Uterus (tissue), 4 donors: ENCODE data around the gene KIF17. TPM values are rescaled to one million over a fixed set of nuclear protein-coding genes. Genes with fewer than 3 reads are reported as not detected.

ENCODE experiments used
- DNase-seq, 2 donors: peaks; one replicate each; pipeline ENCODE4 v3.0.0-alpha.2; 2019 to 2020
- H3K27ac ChIP-seq, 2 donors: fragments of 200-600 bp; sonication (generic); 1 replicate in 1 of 2; 2 replicates in 1 of 2; pipeline ENCODE4 v1.5.1; 2016 to 2018
- H3K27me3 ChIP-seq, 2 donors: fragments of 200-600 bp; sonication (generic); one replicate each; pipeline ENCODE4 v1.5.1; 2018 to 2019; ENCODE audit warnings: control low read depth in 1 of 2
- H3K36me3 ChIP-seq, 2 donors: fragments of 200-600 bp; sonication (generic); one replicate each; pipeline ENCODE4 v1.5.1; 2019; ENCODE audit warnings: control low read depth in 1 of 2
- H3K4me1 ChIP-seq, 2 donors: fragments of 200-600 bp; sonication (generic); one replicate each; pipeline ENCODE4 v1.5.1; 2018 to 2019; ENCODE audit warnings: control low read depth in 1 of 2
- H3K4me3 ChIP-seq, 2 donors: fragments of 200-600 bp; sonication (generic); 1 replicate in 1 of 2; 2 replicates in 1 of 2; pipeline ENCODE4 v1.5.1; 2018 to 2019; ENCODE audit warnings: mild to moderate bottlenecking in 1 of 2
- H3K9me3 ChIP-seq, 2 donors: fragments of 200-600 bp; sonication (generic); one replicate each; pipeline ENCODE4 v1.5.1; 2019; ENCODE audit warnings: control low read depth in 1 of 2
- POLR2A ChIP-seq, 2 donors: fragments of 450-650 bp; IDR thresholded peaks; one replicate each; pipeline ENCODE4 v1.6.1; 2016; ENCODE audit warnings: antibody characterized with exemption in 2 of 2, mild to moderate bottlenecking in 1 of 2, moderate library complexity in 1 of 2
- intact Hi-C: fragments of 100-400 bp; cut with DNase I; formaldehyde crosslinking; loops from one replicate; pipeline ENCODE4 v1.15.1; 2023; ENCODE audit warnings: low total_unique reads
- total RNA-seq, 4 donors: library from RNA; depleted of rRNA in 3 of 4; stranded (reverse); fragments of >200 nt in 3 of 4; gene quantifications; one replicate each; pipeline versions ENCODE4 v1.1.0 to v1.2.4, GENCODE V29; 2014 to 2023
- TF ChIP-seq, protein P1 (sequence below), 4 experiments: fragments of 200-600 bp in 2 of 4; fragments of 450-650 bp in 2 of 4; sonication (generic) in 2 of 4; IDR thresholded peaks; one replicate each; pipeline ENCODE4 v1.5.1; 2016 to 2019; ENCODE audit warnings: antibody characterized with exemption in 4 of 4, mild to moderate bottlenecking in 2 of 4, moderate library complexity in 1 of 4
- donor health status: DM: yes; HTN: yes; CAD: no.

The KIF17 gene
- total RNA-seq, 4 donors from 2014 or later: 0.77 to 6.3 (median 4.9) TPM; not detected in 1

DNA sequence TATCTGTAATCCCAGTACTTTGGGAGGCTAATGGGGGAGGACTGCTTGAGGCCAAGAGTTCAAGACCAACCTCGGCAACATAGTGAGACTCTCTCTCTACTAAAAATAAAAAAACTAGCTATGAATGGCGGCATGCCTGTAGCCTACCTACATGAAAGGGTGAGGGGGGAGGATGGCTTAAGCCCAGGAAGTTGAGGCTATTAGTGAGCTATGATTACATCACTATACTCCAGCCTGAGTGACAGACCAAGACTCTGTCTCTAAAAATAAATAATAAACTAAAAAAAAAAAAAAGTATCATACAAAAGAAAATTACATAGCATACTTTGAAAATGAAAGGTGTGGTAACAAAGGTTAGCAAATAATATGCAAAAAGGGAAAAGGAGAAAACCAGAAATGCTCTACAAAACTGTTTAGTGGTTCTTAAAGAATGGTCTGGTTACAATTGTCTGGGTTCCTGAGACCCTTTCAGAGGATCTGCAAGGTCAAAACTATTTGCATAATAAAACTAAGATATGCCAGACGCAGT, 33.7 kb upstream of the KIF17 start:
- Histone ChIP-seq H3K4me1 (no peaks in the 10 kb centered on the region), H3K36me3 (no peaks in the 10 kb centered on the region), H3K9me3 (no peaks in the 10 kb centered on the region), H3K4me3 (no peak overlapping the region), H3K27ac (no peak overlapping the region), H3K27me3 (no peaks in the 10 kb centered on the region)
- intact Hi-C loops: no loop called here
- DNase-seq: no peak
- TF ChIP-seq POLR2A (IDR thresholded peaks at IDR 0.05): no peak
- TF ChIP-seq, protein P1, sequence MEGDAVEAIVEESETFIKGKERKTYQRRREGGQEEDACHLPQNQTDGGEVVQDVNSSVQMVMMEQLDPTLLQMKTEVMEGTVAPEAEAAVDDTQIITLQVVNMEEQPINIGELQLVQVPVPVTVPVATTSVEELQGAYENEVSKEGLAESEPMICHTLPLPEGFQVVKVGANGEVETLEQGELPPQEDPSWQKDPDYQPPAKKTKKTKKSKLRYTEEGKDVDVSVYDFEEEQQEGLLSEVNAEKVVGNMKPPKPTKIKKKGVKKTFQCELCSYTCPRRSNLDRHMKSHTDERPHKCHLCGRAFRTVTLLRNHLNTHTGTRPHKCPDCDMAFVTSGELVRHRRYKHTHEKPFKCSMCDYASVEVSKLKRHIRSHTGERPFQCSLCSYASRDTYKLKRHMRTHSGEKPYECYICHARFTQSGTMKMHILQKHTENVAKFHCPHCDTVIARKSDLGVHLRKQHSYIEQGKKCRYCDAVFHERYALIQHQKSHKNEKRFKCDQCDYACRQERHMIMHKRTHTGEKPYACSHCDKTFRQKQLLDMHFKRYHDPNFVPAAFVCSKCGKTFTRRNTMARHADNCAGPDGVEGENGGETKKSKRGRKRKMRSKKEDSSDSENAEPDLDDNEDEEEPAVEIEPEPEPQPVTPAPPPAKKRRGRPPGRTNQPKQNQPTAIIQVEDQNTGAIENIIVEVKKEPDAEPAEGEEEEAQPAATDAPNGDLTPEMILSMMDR (IDR thresholded peaks at IDR 0.05): no peak

DNA sequence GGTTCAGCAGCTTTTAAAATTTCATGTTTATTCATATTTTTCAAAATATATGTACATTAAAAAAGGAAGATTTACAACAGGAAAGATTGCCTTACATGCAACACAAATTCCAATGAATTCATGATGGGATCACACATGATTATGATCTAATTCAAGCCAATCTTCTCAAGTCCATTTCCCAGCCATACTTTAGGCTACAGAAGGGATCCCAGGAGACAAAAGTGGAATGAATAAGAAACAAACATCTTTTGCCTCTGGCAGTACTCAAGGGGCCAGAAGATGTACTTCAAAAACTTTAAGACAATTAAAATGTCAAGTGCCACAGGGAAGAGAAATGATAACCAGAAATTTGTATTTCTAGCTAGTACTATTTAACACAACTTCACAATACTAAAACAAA, 24.9 kb upstream of the KIF17 start:
- DNase-seq: no peak
- Histone ChIP-seq H3K27ac (no peak overlapping the region), H3K36me3 (no peaks in the 10 kb centered on the region), H3K4me3 (no peak overlapping the region), H3K9me3 (no peaks in the 10 kb centered on the region), H3K4me1 (no peaks in the 10 kb centered on the region), H3K27me3 (no peaks in the 10 kb centered on the region)
- intact Hi-C loops: no loop called here
- TF ChIP-seq, protein P1 (IDR thresholded peaks at IDR 0.05): no peak
- no peak for TF ChIP-seq POLR2A (IDR thresholded peaks at IDR 0.05)

DNA sequence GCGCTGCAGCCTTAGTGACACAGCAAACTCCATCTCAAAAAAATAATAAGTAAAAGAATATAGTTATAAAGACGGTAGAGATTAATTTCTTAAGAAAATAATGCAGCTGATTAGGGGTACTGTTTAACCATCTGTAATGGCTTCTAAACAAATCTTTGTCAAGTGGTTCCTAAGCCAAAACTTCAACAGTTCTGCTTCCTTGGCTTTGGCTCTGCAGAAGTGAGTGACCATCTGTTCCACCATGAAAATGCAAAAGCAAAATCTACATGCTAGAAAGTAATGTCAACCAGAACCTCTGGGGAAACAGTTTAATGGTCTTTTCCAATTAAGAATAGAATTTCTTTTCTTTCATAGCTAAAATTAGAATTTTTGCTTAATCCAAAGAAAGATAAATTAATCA, 23.0 kb upstream of the KIF17 start:
- Histone ChIP-seq H3K27ac (no peak overlapping the region), H3K9me3 (no peaks in the 10 kb centered on the region), H3K27me3 (no peaks in the 10 kb centered on the region), H3K4me3 (no peak overlapping the region), H3K4me1 (no peaks in the 10 kb centered on the region), H3K36me3 (no peaks in the 10 kb centered on the region)
- intact Hi-C loops: no loop called here
- DNase-seq: no peak
- TF ChIP-seq, protein P1 (IDR thresholded peaks at IDR 0.05): no peak
- TF ChIP-seq POLR2A (IDR thresholded peaks at IDR 0.05): no peak

DNA sequence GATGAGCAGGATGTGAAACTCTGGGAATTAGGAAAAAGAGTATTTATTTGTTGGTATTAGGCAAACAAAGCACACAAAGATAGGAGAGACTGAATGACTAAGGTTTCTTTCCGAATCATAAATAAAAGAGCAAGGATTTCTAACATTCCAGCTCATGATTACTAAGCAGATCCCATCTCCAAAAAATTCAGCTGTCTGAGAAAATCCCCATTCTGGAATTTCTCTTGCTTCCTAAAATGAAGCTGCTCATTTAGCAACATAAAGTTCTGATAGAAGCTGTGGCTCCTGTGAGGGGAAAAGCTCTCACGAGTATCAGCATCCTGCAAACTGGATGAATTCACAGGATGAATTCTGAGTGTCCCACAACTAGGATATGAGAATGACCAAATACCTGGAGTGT, 21.4 kb upstream of the KIF17 start:
- no peaks in the 10 kb centered on the region for H3K36me3 ChIP-seq
- intact Hi-C loops: no loop called here
- DNase-seq: no peak
- no peak overlapping the region for H3K4me3 ChIP-seq
- no peak for TF ChIP-seq POLR2A (IDR thresholded peaks at IDR 0.05)
- TF ChIP-seq, protein P1 (IDR thresholded peaks at IDR 0.05): no peak
- no peaks in the 10 kb centered on the region for H3K27me3 ChIP-seq
- no peaks in the 10 kb centered on the region for H3K9me3 ChIP-seq
- no peaks in the 10 kb centered on the region for H3K4me1 ChIP-seq
- no peak overlapping the region for H3K27ac ChIP-seq

DNA sequence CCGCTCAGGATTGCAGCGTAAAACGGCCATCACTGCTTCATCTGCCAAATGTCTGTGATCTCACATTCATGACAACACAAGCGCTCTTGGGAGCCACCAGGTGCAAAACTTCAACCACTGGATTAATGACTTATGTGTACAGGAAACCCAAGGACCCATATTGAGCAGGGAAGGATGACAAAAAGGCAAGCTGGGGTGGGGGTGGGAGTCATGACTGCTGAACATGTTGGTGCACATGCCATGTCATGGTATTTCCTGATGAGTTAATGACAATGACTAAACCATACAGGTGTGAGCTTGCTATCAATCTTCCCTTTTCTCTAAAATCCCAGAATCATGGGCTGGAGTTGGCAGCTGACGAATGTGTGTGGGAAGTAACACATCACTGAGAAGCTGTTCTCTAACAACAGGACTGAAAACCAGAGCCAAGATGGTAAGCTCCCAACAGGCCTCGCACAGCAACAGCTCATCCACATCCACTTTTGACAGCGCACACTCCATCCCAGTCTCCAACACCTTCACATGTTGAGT, 17.8 kb upstream of the KIF17 start:
- peak overlapping the region; percentile 11 to 13 for H3K27ac ChIP-seq
- no peak for TF ChIP-seq POLR2A (IDR thresholded peaks at IDR 0.05)
- TF ChIP-seq, protein P1 (IDR thresholded peaks at IDR 0.05): no peak

More for the DNA sequence above, 17.8 kb upstream of the KIF17 start:
- Histone ChIP-seq H3K27me3 (no peaks in the 10 kb centered on the region), H3K9me3 (no peaks in the 10 kb centered on the region), H3K4me3 (no peak overlapping the region), H3K36me3 (no peaks in the 10 kb centered on the region), H3K4me1 (peaks cover 0 to 16% of the 10 kb centered on the region in 2 donors)
- intact Hi-C loops: no loop called here
- DNase-seq: peak in 1 of 2 donors; percentile 50
